Activated B cell treated with CpG ODN at 0.5 μM for 24 hours (primary cell): ENCODE data around the gene MPP7. TPM values are rescaled to one million over a fixed set of nuclear protein-coding genes. Genes with fewer than 3 reads are reported as not detected.

Experiments
- ATAC-seq: fragments of 200-7000 bp; cut with Tn5 transposase; one replicate; pipeline ENCODE4 v1.10.0; 2021; ENCODE audit warnings: low read depth, mild to moderate bottlenecking, moderate library complexity
- CTCF ChIA-PET: fragments of 350-600 bp; sonication (Branson Sonifier 250); formaldehyde crosslinking; loops from one replicate; lab custom pipeline; 2021; ENCODE audit warnings: antibody characterized with exemption; lab: Charles Lee
- POLR2A ChIA-PET: fragments of 350-600 bp; sonication (Branson Sonifier 250); formaldehyde crosslinking; loops from one replicate; lab custom pipeline; 2021; ENCODE audit warnings: antibody characterized with exemption; lab: Charles Lee
- DNase-seq: peaks from one replicate; pipeline ENCODE4 v3.0.0; 2022
- H3K27ac Mint-ChIP-seq: one replicate; pipeline ENCODE4 v1.8.0; 2020; ENCODE audit warnings: mixed read lengths
- H3K27me3 Mint-ChIP-seq: one replicate; pipeline ENCODE4 v1.8.0; 2021; ENCODE audit warnings: mixed read lengths
- H3K36me3 Mint-ChIP-seq: one replicate; pipeline ENCODE4 v1.8.0; 2021; ENCODE audit warnings: low read depth, mixed read lengths
- H3K4me1 Mint-ChIP-seq: one replicate; pipeline ENCODE4 v1.8.0; 2021; ENCODE audit warnings: mixed read lengths
- H3K4me3 Mint-ChIP-seq: one replicate; pipeline ENCODE4 v1.8.0; 2020; ENCODE audit warnings: mild to moderate bottlenecking, mixed read lengths
- H3K9me3 Mint-ChIP-seq: one replicate; pipeline ENCODE4 v1.8.0; 2020; ENCODE audit warnings: mixed read lengths
- intact Hi-C: fragments of 100-400 bp; cut with micrococcal nuclease; formaldehyde crosslinking; loops from one replicate; pipeline ENCODE4 v1.15.1; 2024
- total RNA-seq: library from RNA; stranded (reverse); gene quantifications from 2 replicates; pipeline ENCODE4 v1.2.3, GENCODE V29; 2022
- TF ChIP-seq, protein P1 (sequence below): fragments of 200-600 bp; IDR thresholded peaks from one replicate; pipeline ENCODE4 v1.8.0; 2022; ENCODE audit warnings: antibody characterized with exemption, mild to moderate bottlenecking

MPP7 gene
- total RNA-seq, 1 donor from 2014 or later, result 8.3 TPM

DNA sequence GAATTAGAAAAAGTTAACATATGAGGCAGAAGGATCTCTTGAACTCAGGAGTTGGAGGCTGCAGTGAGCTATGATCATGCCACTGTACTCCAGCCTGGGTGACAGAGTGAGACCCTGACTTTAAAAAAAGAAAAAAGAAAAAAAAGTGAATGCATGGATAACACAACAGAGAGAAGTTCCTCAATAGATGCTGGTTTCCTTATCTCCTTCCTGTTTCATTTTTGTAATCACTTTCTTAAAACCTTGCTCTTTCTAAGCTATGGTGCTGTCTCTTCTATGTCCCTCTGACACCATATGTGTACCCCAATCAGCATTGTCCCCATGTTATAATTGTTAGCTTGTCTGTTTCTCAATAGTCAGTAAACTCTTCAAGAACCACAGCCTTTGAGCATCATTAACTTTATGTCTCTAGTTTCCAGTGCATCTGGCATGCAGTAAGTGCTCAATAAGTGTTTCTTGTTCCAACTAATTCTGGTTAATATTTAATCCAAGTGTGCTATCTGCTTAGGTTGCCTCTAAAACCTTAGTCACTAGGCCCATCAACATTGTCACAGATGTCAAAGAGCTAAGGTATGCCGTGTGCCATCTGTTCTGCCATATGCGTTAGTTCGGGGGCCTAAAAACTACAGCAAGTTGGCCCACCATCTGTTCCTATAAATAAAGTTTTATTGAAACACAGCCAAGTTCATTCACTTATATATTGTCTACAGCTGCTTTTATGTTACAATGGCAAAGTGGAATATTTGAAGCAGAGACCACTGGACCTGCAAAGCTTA lies 36.2 kb downstream of the MPP7 start:
- H3K4me1 Mint-ChIP-seq, result peaks cover 25% of the 10 kb centered on the region
- no peaks in the 10 kb centered on the region for H3K9me3 Mint-ChIP-seq
- ATAC-seq, result peak; percentile 58
- peak overlapping the region; percentile 59 for H3K27ac Mint-ChIP-seq
- H3K36me3 Mint-ChIP-seq, result no peaks in the 10 kb centered on the region
- intact Hi-C loops, result no loop called here
- H3K27me3 Mint-ChIP-seq, result no peaks in the 10 kb centered on the region
- POLR2A ChIA-PET, result no interaction called here
- DNase-seq, result no peak
- peak overlapping the region; percentile 0 for H3K4me3 Mint-ChIP-seq
- TF ChIP-seq, protein P1, sequence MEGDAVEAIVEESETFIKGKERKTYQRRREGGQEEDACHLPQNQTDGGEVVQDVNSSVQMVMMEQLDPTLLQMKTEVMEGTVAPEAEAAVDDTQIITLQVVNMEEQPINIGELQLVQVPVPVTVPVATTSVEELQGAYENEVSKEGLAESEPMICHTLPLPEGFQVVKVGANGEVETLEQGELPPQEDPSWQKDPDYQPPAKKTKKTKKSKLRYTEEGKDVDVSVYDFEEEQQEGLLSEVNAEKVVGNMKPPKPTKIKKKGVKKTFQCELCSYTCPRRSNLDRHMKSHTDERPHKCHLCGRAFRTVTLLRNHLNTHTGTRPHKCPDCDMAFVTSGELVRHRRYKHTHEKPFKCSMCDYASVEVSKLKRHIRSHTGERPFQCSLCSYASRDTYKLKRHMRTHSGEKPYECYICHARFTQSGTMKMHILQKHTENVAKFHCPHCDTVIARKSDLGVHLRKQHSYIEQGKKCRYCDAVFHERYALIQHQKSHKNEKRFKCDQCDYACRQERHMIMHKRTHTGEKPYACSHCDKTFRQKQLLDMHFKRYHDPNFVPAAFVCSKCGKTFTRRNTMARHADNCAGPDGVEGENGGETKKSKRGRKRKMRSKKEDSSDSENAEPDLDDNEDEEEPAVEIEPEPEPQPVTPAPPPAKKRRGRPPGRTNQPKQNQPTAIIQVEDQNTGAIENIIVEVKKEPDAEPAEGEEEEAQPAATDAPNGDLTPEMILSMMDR, result no peak
- CTCF ChIA-PET, result interaction anchor here (1.2 to 1.9 kb wide), 5 partner anchors 16 to 127 kb away, joined by 3 to 7 read pairs (median 3); no protein-coding TSS in a partner anchor

DNA sequence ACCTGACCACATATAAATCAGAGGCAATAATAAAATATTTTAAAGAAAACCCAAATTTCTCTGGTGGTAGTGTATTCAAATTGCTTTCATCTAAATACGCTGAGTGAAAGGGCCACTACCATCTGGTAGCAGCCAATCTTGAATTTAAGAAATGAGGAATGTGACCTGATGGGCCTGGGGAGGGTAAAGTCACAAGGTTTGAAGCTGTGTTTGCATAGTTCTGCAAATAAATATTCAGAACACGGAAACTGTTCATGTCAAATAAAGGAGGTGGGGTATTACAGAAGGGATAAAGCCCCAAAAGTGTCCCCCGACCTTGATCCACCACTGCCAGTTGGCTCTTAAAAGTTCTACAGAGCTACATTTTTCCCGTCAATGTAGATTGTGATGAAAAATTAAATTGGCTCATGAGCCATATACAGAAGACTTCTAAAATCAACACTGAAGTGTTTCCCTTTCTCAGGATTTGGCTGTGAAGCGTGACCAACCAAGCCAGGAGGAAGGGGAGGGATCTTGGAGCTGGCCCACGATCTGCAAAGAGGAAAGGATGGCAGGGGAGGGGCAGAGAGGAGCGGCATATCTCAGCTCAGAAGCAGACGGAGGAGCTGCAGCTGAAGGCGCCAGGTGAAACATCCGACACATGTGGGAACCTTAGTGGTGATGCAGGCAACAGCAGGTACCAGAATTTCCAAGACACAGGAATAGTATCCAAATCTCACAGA lies 39.6 kb downstream of the MPP7 start:
- ChIA-PET POLR2A (no interaction called here), CTCF (interaction anchor here (0.9 kb wide), 1 partner anchor 131 kb away, joined by 3 read pairs; no protein-coding TSS in a partner anchor)
- ATAC-seq (no peak), DNase-seq (no peak)
- H3K4me3 Mint-ChIP-seq, result no peak overlapping the region
- intact Hi-C loops, result no loop called here
- H3K27me3 Mint-ChIP-seq, result no peaks in the 10 kb centered on the region
- no peak overlapping the region for H3K27ac Mint-ChIP-seq
- H3K36me3 Mint-ChIP-seq, result no peaks in the 10 kb centered on the region
- H3K4me1 Mint-ChIP-seq, result peaks cover 39% of the 10 kb centered on the region
- TF ChIP-seq, protein P1, result no peak
- H3K9me3 Mint-ChIP-seq, result no peaks in the 10 kb centered on the region

DNA sequence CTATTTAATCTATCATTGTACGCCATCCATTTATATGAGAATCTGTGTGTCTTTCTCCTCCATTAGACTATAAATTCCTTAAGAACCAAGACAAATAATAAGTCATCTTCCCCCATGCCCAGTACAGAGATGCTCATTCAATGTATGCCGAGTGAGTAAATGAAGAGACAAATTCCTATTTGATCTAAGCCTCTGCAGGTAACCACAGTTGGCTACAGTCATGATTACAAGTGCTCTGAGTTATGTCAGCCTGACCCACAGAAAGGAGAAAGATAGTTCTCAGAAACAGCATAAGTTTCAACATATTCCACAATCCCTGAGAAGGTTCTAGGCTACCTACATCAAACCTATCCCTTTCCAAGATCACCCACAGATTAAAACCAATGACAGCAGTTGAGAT lies 46.1 kb downstream of the MPP7 start:
- TF ChIP-seq, protein P1, result no peak
- no peaks in the 10 kb centered on the region for H3K9me3 Mint-ChIP-seq
- H3K27ac Mint-ChIP-seq, result no peak overlapping the region
- CTCF ChIA-PET, result interaction anchor here (1.8 kb wide), 1 partner anchor 125 kb away, joined by 8 read pairs; no protein-coding TSS in a partner anchor
- H3K36me3 Mint-ChIP-seq, result no peaks in the 10 kb centered on the region
- intact Hi-C loops, result no loop called here
- no peak for DNase-seq
- H3K4me3 Mint-ChIP-seq, result no peak overlapping the region
- peaks cover 14% of the 10 kb centered on the region for H3K4me1 Mint-ChIP-seq
- POLR2A ChIA-PET, result no interaction called here
- no peak for ATAC-seq
- no peaks in the 10 kb centered on the region for H3K27me3 Mint-ChIP-seq

DNA sequence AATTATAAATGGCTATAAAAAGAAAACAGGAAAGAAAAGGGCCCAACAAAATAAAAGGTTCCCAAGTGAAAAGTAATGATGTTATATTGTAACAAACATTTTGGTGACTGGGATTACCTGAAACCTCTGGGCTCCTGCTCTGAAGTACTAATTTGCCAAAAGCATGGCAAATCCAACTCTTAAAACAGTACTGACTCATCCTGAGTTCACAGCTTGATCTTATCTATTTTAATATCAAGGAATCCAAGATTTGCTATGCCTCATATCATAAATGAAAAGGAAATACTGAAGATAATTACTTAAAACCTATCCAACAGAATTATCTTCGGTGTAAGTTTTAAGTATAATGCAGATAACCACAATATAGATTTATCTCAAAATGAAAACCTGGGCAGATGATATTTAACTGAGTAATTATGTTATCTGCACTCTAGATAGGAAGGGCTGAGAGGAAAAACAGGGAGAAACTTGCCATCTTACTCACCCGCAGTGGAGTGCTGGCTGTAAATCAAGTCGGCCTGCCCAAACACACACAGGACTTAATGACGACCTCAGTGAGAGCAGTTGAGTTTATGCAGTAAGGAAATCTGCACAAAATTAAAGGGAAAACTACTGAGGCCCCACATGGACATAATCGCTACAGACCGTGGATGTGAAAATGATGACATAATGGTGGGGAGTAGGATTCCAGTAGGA lies 48.4 kb downstream of the MPP7 start:
- ChIA-PET POLR2A (interaction anchor here (0.7 kb wide), 1 partner anchor 46 kb away, joined by 6 read pairs; no protein-coding TSS in a partner anchor), CTCF (interaction anchor here (1.2 to 10.5 kb wide), 3 partner anchors 13 to 139 kb away, joined by 5 to 159 read pairs (median 7); no protein-coding TSS in a partner anchor)
- Mint-ChIP-seq H3K4me3 (no peak overlapping the region), H3K36me3 (no peaks in the 10 kb centered on the region), H3K27me3 (no peaks in the 10 kb centered on the region), H3K9me3 (no peaks in the 10 kb centered on the region), H3K27ac (no peak overlapping the region), H3K4me1 (no peaks in the 10 kb centered on the region)
- DNase-seq, result no peak
- TF ChIP-seq, protein P1, result no peak
- intact Hi-C loops, result no loop called here
- ATAC-seq, result no peak
